CD4-positive, alpha-beta T cell (primary cell): Measurements from ENCODE around the gene PAX1. TPM values are rescaled to one million over a fixed set of nuclear protein-coding genes. Genes with fewer than 3 reads are reported as not detected.

ENCODE experiments used
- ATAC-seq: fragments of 200-7000 bp; cut with Tn5 transposase; one replicate; pipeline ENCODE4 v1.10.0; 2022; ENCODE audit warnings: mild to moderate bottlenecking; ENCODE audit not compliant: poor library complexity
- CTCF ChIA-PET: fragments of 350-600 bp; sonication (Branson Sonifier 250); formaldehyde crosslinking; loops from one replicate; lab custom pipeline; 2021; ENCODE audit warnings: antibody characterized with exemption, inconsistent platforms; lab: Charles Lee
- POLR2A ChIA-PET: fragments of 350-600 bp; sonication (Branson Sonifier 250); formaldehyde crosslinking; loops from one replicate; lab custom pipeline; 2021; ENCODE audit warnings: antibody characterized with exemption, inconsistent platforms; lab: Charles Lee
- DNase-seq, 14 experiments: peaks; one replicate each; pipeline ENCODE4 v3.0.0-alpha.2; 2013 to 2020; ENCODE audit warnings: mixed read lengths in 2 of 14
- H3K27ac ChIP-seq, 2 donors: one replicate each; pipeline versions ENCODE4 v1.5.1 to v1.7.0; 2013; ENCODE audit warnings: low read length in 2 of 2, low read depth in 1 of 2, mild to moderate bottlenecking in 1 of 2
- H3K27me3 ChIP-seq, 2 experiments: 1 replicate in 1 of 2; 2 replicates in 1 of 2; pipeline versions ENCODE4 v1.6.1 to v1.7.0; 2013; ENCODE audit warnings: low read length in 2 of 2, control low read depth in 1 of 2, mild to moderate bottlenecking in 1 of 2, moderate library complexity in 1 of 2; ENCODE audit not compliant: insufficient read depth in 2 of 2, control insufficient read depth in 1 of 2
- H3K36me3 ChIP-seq: one replicate; pipeline ENCODE4 v1.6.1; 2013; ENCODE audit warnings: low read length, control low read depth; ENCODE audit not compliant: insufficient read depth
- H3K4me1 ChIP-seq: one replicate; pipeline ENCODE4 v1.6.1; 2013; ENCODE audit warnings: low read length, control low read depth; ENCODE audit not compliant: insufficient read depth
- H3K4me3 ChIP-seq: one replicate; pipeline ENCODE4 v1.5.1; 2013; ENCODE audit warnings: mild to moderate bottlenecking, low read length, moderate library complexity
- H3K9me3 ChIP-seq, 2 experiments: 1 replicate in 1 of 2; 2 replicates in 1 of 2; pipeline versions ENCODE4 v1.6.1 to v1.7.0; 2013; ENCODE audit warnings: low read length in 2 of 2, mild to moderate bottlenecking in 2 of 2, control low read depth in 1 of 2, moderate library complexity in 1 of 2; ENCODE audit not compliant: control insufficient read depth in 1 of 2, insufficient read depth in 1 of 2
- H3K27ac Mint-ChIP-seq: one replicate; pipeline ENCODE4 v1.8.0; 2020; ENCODE audit warnings: mixed read lengths
- H3K27me3 Mint-ChIP-seq: one replicate; pipeline ENCODE4 v1.8.0; 2021; ENCODE audit warnings: mixed read lengths
- H3K36me3 Mint-ChIP-seq: one replicate; pipeline ENCODE4 v1.8.0; 2021; ENCODE audit warnings: low read depth, mixed read lengths
- H3K4me1 Mint-ChIP-seq: one replicate; pipeline ENCODE4 v1.8.0; 2021; ENCODE audit warnings: low read depth, mixed read lengths
- H3K4me3 Mint-ChIP-seq: one replicate; pipeline ENCODE4 v1.8.0; 2020; ENCODE audit warnings: mild to moderate bottlenecking, mixed read lengths
- H3K9me3 Mint-ChIP-seq: one replicate; pipeline ENCODE4 v1.8.0; 2020; ENCODE audit warnings: mixed read lengths
- intact Hi-C, 2 experiments: fragments of 100-400 bp; cut with DNase I in 1 of 2; cut with micrococcal nuclease in 1 of 2; formaldehyde crosslinking; loops; one replicate each; pipeline versions ENCODE4 v1.15.1 to v1.9.0; 2023 to 2025; cut with DNase I, micrococcal nuclease
- total RNA-seq, 174 experiments: library from RNA in 2 of 174; stranded (reverse) in 2 of 174; gene quantifications; one replicate each; pipeline ENCODE4 v1.2.3 and lab custom pipeline; 2021 to 2026
- TF ChIP-seq, protein P1 (sequence below): fragments of 200-600 bp; IDR thresholded peaks from one replicate; pipeline ENCODE4 v1.8.0; 2022; ENCODE audit warnings: antibody characterized with exemption, mild to moderate bottlenecking

PAX1 gene
- total RNA-seq, 2 experiments from 2014 or later = not detected

DNA sequence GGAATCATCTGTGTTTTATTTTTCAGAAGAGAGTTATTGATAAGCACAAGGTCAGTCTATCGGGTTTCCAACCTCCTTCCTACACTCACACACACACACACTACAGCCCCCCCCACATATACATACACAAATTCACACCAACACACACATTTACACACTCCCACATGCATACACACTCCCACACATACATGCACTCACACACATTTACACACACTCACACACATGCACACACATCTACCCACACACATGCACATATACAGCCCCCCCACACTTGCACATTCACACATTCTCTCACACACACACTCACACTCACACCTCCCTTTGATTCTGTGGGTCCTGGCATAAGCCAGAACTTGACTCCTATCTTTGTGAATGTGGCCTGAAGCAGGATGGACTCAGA, 34.5 kb upstream of the PAX1 start:
- Mint-ChIP-seq H3K27me3 (peaks cover 4% of the 10 kb centered on the region), H3K27ac (no peak overlapping the region), H3K36me3 (no peaks in the 10 kb centered on the region), H3K4me1 (no peaks in the 10 kb centered on the region), H3K9me3 (no peaks in the 10 kb centered on the region), H3K4me3 (no peak overlapping the region)
- Histone ChIP-seq H3K4me1 (no peaks in the 10 kb centered on the region), H3K36me3 (no peaks in the 10 kb centered on the region), H3K4me3 (no peak overlapping the region), H3K27me3 (no peaks in the 10 kb centered on the region), H3K27ac (no peak overlapping the region), H3K9me3 (peaks cover 0 to 14% of the 10 kb centered on the region in 2 experiments)
- POLR2A ChIA-PET = no interaction called here
- DNase-seq (no peak), ATAC-seq (no peak)
- intact Hi-C loops = no loop called here
- TF ChIP-seq, protein P1, sequence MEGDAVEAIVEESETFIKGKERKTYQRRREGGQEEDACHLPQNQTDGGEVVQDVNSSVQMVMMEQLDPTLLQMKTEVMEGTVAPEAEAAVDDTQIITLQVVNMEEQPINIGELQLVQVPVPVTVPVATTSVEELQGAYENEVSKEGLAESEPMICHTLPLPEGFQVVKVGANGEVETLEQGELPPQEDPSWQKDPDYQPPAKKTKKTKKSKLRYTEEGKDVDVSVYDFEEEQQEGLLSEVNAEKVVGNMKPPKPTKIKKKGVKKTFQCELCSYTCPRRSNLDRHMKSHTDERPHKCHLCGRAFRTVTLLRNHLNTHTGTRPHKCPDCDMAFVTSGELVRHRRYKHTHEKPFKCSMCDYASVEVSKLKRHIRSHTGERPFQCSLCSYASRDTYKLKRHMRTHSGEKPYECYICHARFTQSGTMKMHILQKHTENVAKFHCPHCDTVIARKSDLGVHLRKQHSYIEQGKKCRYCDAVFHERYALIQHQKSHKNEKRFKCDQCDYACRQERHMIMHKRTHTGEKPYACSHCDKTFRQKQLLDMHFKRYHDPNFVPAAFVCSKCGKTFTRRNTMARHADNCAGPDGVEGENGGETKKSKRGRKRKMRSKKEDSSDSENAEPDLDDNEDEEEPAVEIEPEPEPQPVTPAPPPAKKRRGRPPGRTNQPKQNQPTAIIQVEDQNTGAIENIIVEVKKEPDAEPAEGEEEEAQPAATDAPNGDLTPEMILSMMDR = no peak
- CTCF ChIA-PET = no interaction called here

DNA sequence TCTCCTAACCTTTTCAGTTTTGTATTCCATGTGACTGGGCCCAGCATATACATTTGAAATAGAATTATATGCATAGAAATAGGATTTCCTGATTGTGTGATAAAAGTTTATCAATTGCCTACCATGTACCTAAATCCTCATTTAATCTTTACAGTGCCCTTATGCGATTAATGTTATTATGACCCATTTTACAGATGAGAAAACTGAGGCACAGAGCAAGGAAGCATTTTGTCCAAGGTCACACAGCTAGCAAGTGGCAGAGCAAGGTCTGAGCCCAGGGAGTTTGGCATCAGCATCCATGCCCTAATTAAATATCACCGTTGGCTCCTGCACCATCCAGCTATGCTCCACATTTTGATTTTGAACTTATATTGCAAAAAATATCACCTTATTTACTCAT, 28.2 kb upstream of the PAX1 start:
- no peak for ATAC-seq
- no peaks in the 10 kb centered on the region for H3K36me3 Mint-ChIP-seq
- H3K4me1 Mint-ChIP-seq = no peaks in the 10 kb centered on the region
- ChIA-PET CTCF (no interaction called here), POLR2A (no interaction called here)
- peaks cover 3% of the 10 kb centered on the region for H3K9me3 Mint-ChIP-seq
- Histone ChIP-seq H3K4me1 (no peaks in the 10 kb centered on the region), H3K27me3 (no peaks in the 10 kb centered on the region), H3K27ac (no peak overlapping the region), H3K4me3 (no peak overlapping the region), H3K9me3 (peaks cover 0 to 13% of the 10 kb centered on the region in 2 experiments), H3K36me3 (no peaks in the 10 kb centered on the region)
- H3K4me3 Mint-ChIP-seq = no peak overlapping the region
- TF ChIP-seq, protein P1 = no peak
- no peak for DNase-seq
- H3K27me3 Mint-ChIP-seq = no peaks in the 10 kb centered on the region
- H3K27ac Mint-ChIP-seq = no peak overlapping the region
- intact Hi-C loops = no loop called here

DNA sequence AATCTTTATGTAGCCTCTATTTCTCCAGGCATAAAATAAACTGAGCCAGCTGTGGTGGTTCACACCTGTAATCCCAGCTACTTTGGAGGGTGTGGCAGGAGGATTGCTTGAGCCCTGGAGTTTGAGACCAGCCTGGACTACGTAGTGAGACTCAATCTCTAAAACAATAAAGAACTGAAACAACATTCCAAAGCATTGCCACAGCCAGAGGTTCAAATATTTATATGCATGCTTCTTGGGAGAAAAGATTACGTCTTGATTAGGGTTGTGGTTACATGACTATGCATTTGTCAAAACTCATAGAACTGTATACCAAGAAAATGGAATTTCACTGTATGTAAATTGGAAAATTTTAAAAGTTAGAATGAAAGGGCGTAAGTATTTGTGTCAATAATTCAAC, 27.7 kb upstream of the PAX1 start:
- no peak for DNase-seq
- Mint-ChIP-seq H3K27me3 (no peaks in the 10 kb centered on the region), H3K4me3 (no peak overlapping the region), H3K4me1 (no peaks in the 10 kb centered on the region), H3K27ac (no peak overlapping the region), H3K36me3 (no peaks in the 10 kb centered on the region), H3K9me3 (peaks cover 3% of the 10 kb centered on the region)
- Histone ChIP-seq H3K9me3 (peaks cover 0 to 13% of the 10 kb centered on the region in 2 experiments), H3K27ac (no peak overlapping the region), H3K4me3 (no peak overlapping the region), H3K36me3 (no peaks in the 10 kb centered on the region), H3K4me1 (no peaks in the 10 kb centered on the region), H3K27me3 (no peaks in the 10 kb centered on the region)
- ChIA-PET CTCF (no interaction called here), POLR2A (no interaction called here)
- TF ChIP-seq, protein P1 = no peak
- intact Hi-C loops = no loop called here
- no peak for ATAC-seq
